GM18508 (cell line): ENCODE data around the gene GNG14.
"Not testable (repeated sequence)": the region's sequence is repeated elsewhere in the genome, so short reads cannot be mapped to it uniquely, and the experiment has no call there.

Experiments used
- ATAC-seq: cut with Tn5 transposase; IDR thresholded peaks from one replicate; pipeline ENCODE4 v1.9.1; 2021; ENCODE audit warnings: moderate number of reproducible peaks; ENCODE audit not compliant: insufficient read depth, unreplicated experiment

The GNG14 gene

GRCh38 chr19:12695096-12695495 is 7.3 kb downstream of the GNG14 start:
- ATAC-seq = no peak

DNA sequence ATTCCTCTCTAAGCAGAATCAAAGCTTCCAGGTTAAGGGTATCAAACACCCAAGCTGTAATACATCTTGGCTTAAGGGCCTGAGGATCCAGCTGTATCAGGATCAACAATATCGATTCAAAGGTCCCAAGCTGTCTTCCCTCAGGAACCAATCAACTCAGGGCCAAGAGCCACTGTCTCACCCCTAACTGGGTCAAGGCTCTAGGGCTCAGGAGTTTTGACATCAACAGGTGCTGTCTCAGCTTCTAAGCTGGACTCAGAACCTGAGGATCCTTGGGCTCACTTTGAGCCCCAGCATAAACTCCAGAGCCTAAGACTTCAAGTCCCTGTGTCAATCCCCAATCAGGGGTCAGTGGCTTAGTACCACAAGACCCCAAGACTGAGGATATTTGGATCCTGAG is 7.7 kb downstream of the GNG14 start:
- ATAC-seq = no peak

DNA sequence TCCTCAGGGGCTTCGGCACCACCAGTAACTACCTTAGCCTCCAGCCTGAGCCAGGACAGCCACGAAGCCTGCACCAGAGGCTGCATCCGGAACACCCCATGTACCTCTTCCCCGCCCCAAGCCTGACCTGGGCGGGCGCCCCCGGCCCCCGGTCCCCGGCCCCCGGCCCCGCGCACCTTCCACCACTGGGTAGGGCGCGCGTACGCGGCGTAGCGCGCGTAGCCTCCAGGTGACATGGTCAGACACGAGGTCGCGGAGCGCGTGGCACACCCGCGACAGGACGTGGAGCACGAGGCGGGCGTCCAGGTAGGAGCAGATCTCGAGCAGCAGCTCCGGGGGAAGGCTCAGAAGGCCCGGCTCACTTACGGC is 8.2 kb downstream of the GNG14 start:
- no peak for ATAC-seq

- ATAC-seq = peak; percentile 46
Observed at GRCh38 chr19:12696366-12697335, 8.9 kb downstream of the GNG14 start, which contains the start of gene FBXW9. TSS of gene FBXW9 (minus strand) at chr19:12696631. CDS start at chr19:12696581, 50 bp downstream.

DNA sequence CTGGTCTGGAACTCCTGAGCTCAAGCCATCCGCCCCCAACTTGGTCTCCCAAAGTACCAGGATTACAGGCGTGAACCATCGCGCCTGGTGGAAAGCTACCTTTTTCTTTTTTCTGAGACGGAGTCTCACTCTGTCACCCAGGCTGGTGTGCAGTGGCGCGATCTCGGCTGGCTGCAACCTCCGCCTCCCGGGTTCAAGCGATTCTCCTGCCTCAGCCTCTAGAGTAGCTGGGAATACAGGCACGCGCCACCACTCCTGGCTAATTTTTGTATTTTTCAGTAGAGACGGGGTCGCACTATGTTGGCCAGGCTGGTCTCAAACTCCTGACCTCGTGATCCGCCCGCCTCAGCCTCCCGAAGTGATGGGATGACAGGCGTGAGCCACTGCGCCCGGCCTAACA is 9.6 kb downstream of the GNG14 start:
- ATAC-seq = not testable (repeated sequence)

DNA sequence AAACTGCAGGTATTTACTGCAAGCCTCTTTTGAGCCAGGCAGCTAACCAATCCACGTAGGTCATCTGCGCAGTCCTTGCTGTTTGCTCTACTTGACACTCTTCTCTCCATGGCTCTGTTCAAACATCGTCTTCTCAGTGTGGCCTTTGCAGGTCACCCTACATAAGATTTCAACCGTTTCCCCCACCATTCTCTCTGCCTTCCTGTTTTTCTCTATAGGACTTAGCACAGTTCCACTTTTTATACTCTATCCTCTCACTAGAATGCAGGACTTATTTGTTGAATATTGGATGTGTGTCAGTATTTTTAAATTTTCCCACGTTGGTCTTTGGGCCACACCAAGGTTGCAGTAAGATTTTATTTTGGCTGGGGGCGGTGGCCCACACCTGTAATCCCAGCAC is 10.3 kb downstream of the GNG14 start:
- ATAC-seq = no peak

GRCh38 chr19:12701596-12702282 is 13.9 kb downstream of the GNG14 start:
- no peak for ATAC-seq

DNA sequence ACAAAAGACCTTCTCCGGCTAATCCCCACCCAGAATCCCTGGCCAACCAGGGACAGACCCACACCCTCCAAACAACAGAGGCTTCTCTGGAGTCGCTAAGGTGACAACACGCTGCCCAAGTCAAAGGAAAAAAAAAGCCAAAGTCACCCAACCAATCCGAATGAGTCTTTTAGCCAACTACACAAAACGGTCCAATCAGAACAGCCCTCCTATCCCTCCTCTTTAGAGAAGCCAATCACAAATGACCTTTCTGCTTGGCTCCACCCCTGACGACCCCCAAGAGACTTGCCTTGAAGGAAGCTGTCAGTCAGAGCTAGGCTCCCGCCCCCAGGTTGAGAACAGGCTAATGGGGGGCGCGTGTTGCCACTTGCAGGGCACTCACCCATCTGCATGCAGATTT is 15.2 kb downstream of the GNG14 start:
- ATAC-seq = no peak

GRCh38 chr19:12705169-12705568 is 17.4 kb downstream of the GNG14 start:
- ATAC-seq = no peak

DNA sequence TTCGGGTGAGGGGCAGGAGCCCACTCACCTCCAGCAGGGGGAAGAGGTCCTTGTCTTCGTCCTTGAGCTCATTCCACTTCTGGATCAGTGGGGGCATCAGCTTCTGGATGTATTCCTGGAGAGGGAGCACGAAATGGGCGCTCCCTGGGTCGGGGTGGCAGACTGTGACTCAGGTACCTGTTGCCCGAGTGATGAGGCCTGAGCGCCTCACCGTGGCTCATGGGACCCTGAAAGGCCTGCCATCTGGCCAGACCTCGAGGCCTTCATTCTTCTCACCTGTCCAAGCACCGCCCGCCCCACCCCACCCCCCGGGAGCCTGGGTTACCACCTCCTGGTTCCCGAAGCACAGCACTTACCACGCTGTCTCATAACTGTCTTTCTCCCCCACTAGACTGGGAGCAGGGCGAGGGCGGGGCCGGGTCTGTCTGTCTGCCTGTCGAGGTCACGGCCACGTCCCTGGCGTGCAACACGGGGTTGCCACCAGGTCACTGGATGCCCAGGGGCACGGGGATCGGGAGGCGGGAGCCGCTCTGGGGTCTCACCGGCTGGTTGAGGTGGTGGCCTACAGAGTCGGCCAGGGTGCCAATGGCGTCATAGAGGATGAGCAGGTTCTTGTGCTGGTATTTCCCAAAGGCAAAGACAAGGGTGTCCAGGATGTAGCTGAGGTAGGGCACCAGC is 18.0 kb downstream of the GNG14 start:
- no peak for ATAC-seq

DNA sequence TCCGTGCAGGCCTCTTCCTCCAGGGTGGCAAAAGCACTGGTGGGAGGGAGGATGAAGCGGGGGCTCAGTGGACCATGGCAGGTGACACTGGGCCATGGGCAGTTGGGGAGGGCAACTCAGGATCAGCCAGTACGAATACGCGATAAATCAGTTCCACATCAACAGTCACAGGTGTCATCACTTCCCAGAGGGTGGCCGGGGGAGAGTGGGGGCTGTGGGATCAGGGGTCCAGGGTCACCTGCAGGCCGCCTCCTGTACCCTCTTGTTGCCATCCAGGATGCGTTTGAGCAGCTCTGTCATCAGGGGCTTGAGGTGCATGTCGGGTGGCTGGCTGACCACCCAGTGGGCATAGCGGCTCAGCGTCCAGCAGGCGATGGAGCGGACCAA is 18.5 kb downstream of the GNG14 start:
- ATAC-seq = no peak

DNA sequence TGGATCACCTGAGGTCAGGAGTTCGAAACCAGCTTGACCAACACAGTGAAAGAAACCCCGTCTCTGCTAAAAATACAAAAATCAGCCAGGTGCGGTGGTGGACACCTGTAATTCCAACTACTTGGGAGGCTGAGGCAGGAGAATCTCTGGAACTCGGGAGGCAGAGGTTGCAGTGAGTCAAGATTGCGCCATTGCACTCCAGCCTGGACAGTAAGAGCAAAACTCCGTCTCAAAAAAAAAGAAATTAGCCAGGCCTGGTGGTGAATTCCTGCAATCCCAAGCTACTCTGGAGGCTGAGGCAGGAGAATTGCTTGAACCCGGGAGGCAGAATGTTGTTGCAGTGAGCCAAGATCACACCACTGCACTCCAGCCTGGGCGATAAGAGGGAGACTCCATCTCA is 20.8 kb downstream of the GNG14 start:
- no peak for ATAC-seq

DNA sequence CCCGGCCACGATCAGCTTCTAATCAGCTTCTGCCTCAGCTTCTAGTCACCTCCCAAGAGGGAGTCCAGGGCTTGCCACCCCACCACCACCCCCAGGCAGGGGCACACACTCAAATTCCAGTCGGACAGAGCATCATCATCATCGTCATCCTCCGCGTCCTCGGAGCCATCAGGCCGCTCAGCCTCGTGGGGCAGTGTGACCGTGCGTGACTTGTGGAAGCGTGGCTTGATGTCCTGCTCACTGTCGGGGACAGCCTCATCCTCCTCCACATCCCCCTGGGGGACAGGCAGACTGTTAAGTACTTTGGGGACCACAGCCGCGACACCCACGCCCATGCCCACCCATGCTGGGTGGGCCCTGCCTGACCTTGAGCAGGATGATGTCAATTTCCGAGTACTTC is 23.4 kb downstream of the GNG14 start:
- no peak for ATAC-seq

- not testable (repeated sequence) for ATAC-seq
Observed at GRCh38 chr19:12712077-12712476, 24.3 kb downstream of the GNG14 start.

DNA sequence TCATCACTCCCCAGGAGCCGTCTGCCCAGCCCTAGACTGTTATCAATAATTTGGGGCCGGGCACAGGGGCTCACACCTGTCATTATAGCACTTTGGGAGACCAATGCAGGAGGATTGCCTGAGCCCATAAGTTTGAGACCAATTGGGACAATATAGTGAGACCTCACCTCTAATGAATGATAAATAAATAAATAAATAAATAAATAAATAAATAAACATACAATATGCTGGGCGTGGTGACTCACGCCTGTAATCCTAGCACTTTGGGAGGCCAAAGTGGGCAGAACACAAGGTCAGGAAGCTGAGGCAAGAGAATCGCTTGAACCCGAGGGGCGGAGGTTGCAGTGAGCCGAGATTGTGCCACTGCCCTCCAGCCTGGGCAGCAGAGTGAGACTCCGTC is 25.5 kb downstream of the GNG14 start:
- not testable (repeated sequence) for ATAC-seq

DNA sequence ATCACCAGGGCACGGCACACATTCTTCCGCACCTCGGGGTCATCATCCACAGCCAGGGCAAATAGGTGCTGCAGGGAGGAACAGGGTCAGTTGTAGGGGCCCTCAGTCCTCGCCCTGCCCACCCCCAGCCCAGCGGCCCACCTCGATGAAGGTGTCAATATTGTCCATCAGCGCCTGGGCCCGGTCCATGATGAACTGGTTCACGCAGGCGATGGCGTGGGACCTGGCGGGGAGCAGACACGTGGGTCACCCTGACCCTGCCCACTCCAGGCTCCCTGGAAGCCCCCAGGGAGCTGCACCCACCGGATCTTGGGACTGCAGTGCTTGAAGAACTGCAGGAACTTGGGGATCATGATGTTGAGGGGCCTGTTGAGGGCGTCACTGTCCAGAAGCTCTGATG is 27.3 kb downstream of the GNG14 start:
- ATAC-seq = no peak

GRCh38 chr19:12715929-12716328 is 28.1 kb downstream of the GNG14 start:
- no peak for ATAC-seq

DNA sequence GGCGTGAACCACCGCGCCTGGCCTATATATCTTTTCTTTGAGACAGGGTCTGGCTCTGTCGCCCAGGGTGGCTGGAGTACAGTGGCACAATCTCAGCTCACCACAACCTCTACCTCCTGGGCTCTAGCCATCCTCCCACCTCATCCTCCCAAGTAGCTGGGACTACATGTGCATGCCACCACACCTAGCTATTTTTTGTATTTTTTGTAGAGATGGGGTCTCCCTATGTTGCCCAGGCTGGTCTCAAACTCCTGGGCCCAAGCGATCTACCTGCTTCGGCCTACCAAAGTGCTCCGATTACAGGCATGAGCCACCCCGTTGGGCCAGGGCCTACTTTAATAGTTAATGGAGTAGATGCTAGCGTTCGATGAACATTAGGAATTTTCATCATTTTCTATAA is 32.5 kb downstream of the GNG14 start:
- ATAC-seq = no peak

GRCh38 chr19:12720851-12721655 is 33.3 kb downstream of the GNG14 start:
- ATAC-seq = no peak
